Kidney (tissue), 14 donors: ENCODE measurements around the gene FBXO17. TPM values are rescaled to one million over a fixed set of nuclear protein-coding genes. Genes with fewer than 3 reads are reported as not detected.

Experiments used
- DNase-seq, 5 donors: peaks; one replicate each; pipeline ENCODE4 v3.0.0-alpha.2; 2013 to 2020
- FAIRE-seq: peaks from 2 replicates; lab custom pipeline; 2012; peaks lifted over from hg19 to GRCh38; lab: Jason Lieb, UNC
- H3K27ac ChIP-seq, 2 donors: one replicate each; pipeline ENCODE4 v1.7.0; 2013; ENCODE audit warnings: low read depth in 2 of 2, low read length in 2 of 2, inconsistent platforms in 1 of 2
- H3K27me3 ChIP-seq: one replicate; pipeline ENCODE4 v1.7.1; 2013; ENCODE audit warnings: low read length, inconsistent platforms; ENCODE audit not compliant: control insufficient read depth, insufficient read depth
- H3K36me3 ChIP-seq, 3 donors: one replicate each; pipeline versions ENCODE4 v1.7.0 to v1.7.1; 2013; ENCODE audit warnings: low read length in 3 of 3, control low read depth in 1 of 3, inconsistent platforms in 1 of 3; ENCODE audit not compliant: insufficient read depth in 3 of 3, control insufficient read depth in 2 of 3
- H3K4me1 ChIP-seq, 3 donors: one replicate each; pipeline versions ENCODE4 v1.7.0 to v1.7.1; 2013; ENCODE audit warnings: low read length in 3 of 3, inconsistent platforms in 1 of 3, low read depth in 1 of 3; ENCODE audit not compliant: control insufficient read depth in 2 of 3, insufficient read depth in 2 of 3
- H3K4me3 ChIP-seq, 3 donors: one replicate each; pipeline versions ENCODE4 v1.7.0 to v1.8.1; 2013; ENCODE audit warnings: low read length in 3 of 3, control low read depth in 1 of 3, inconsistent platforms in 1 of 3
- H3K9ac ChIP-seq, 3 donors: one replicate each; pipeline versions ENCODE4 v1.7.0 to v1.7.1; 2013; ENCODE audit warnings: low read length in 3 of 3, control low read depth in 1 of 3, inconsistent platforms in 1 of 3
- H3K9me3 ChIP-seq, 3 donors: one replicate each; pipeline versions ENCODE4 v1.7.0 to v1.7.1; 2013; ENCODE audit warnings: low read length in 3 of 3, control low read depth in 1 of 3, inconsistent platforms in 1 of 3; ENCODE audit not compliant: control insufficient read depth in 2 of 3, insufficient read depth in 1 of 3
- intact Hi-C: fragments of 100-400 bp; cut with DNase I; formaldehyde crosslinking; loops from one replicate; pipeline ENCODE4 v1.11.1; 2022
- polyA plus RNA-seq: library from polyadenylated mRNA; stranded (reverse); fragments of 350-450 nt; fragmentation: Illumina TruSeq; extraction: RNeasy Lipid Tissue Mini Kit (QIAGEN cat#74804); gene quantifications from one replicate; pipeline ENCODE4 v1.2.3, GENCODE V29; 2014; ENCODE audit warnings: low read depth, low replicate concordance; ENCODE audit not compliant: insufficient read depth
- total RNA-seq: library from RNA; stranded (reverse); fragmentation: NEBNext Ultra II Directional; extraction: Animal tissue kit (Norgen Biotek cat#: 25700); gene quantifications from one replicate; pipeline ENCODE4 v1.2.1, GENCODE V29; 2021
- TF ChIP-seq, protein P1 (sequence below): IDR thresholded peaks from 3 replicates; pipeline ENCODE4 v1.5.1; 2012; ENCODE audit warnings: mild to moderate bottlenecking, moderate library complexity, borderline replicate concordance; ENCODE audit not compliant: insufficient read depth; ENCODE audit errors: extremely low read depth
- donor health status: control.
- donor health status: control.
- donor health status: control.
- donor health status: control.
- donor health status: control.
- donor health status: DM: yes; HTN: yes; CAD: no.
- donor health status: Normal renal cell carcinoma (clear cell type).

The FBXO17 gene
- total and polyA plus RNA-seq, 2 donors from 2014 or later, result 32.3 to 44.3 TPM

DNA sequence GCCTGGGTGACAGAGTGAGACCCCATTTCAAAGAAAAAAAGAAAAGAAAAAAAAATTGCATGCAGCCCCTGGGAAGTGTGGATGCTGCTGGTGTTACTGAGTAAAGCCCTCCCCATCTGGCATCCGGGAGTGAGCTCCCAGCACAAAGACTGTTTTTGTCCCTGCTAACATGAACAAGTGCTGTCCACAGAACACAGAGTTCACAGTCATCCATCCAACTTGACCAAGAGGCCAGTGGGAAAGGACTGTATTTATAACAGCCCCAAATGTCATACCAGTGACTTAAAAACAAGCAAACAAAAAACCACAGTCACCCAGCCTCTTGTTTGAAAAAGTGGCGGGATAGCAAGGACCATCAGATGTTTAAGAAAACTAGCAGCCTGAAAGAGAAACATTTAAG is 10.8 kb downstream of the FBXO17 start:
- H3K9ac ChIP-seq, result no peak overlapping the region
- intact Hi-C loops, result no loop called here
- no peaks in the 10 kb centered on the region for H3K9me3 ChIP-seq
- H3K36me3 ChIP-seq, result peaks cover 0 to 8% (median 3%) of the 10 kb centered on the region in 3 donors
- no peaks in the 10 kb centered on the region for H3K27me3 ChIP-seq
- no peak overlapping the region for H3K4me3 ChIP-seq
- DNase-seq (no peak), FAIRE-seq (no peak)
- TF ChIP-seq, protein P1, sequence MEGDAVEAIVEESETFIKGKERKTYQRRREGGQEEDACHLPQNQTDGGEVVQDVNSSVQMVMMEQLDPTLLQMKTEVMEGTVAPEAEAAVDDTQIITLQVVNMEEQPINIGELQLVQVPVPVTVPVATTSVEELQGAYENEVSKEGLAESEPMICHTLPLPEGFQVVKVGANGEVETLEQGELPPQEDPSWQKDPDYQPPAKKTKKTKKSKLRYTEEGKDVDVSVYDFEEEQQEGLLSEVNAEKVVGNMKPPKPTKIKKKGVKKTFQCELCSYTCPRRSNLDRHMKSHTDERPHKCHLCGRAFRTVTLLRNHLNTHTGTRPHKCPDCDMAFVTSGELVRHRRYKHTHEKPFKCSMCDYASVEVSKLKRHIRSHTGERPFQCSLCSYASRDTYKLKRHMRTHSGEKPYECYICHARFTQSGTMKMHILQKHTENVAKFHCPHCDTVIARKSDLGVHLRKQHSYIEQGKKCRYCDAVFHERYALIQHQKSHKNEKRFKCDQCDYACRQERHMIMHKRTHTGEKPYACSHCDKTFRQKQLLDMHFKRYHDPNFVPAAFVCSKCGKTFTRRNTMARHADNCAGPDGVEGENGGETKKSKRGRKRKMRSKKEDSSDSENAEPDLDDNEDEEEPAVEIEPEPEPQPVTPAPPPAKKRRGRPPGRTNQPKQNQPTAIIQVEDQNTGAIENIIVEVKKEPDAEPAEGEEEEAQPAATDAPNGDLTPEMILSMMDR, result no peak
- H3K27ac ChIP-seq, result no peak overlapping the region
- H3K4me1 ChIP-seq, result peaks cover 3 to 4% (median 3%) of the 10 kb centered on the region in 3 donors

DNA sequence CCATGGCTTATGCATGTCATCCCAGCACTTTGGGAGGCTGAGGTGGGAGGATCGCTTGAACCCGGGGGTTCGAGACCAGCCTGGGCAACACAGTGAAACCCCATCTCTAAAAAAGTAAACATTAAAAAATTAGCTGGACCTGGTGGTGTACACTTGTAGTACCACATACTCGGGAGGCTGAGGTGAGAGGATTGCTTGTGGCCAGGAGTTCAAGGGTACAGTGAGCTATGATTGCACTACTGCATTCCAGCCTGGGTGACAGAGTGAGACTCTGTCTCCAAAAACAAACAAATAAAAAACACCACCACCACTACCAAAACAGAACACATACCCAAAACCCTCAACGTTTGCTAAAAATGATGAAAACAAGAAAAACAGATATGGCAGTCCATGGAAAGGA is 15.9 kb downstream of the FBXO17 start:
- FAIRE-seq (no peak), DNase-seq (peak in 1 of 5 donors; percentile 10)
- TF ChIP-seq, protein P1, result no peak
- Histone ChIP-seq H3K36me3 (peaks cover 0 to 4% (median 0%) of the 10 kb centered on the region in 3 donors), H3K9me3 (no peaks in the 10 kb centered on the region), H3K4me3 (no peak overlapping the region), H3K27ac (no peak overlapping the region), H3K9ac (no peak overlapping the region), H3K27me3 (no peaks in the 10 kb centered on the region), H3K4me1 (peaks cover 3 to 4% (median 3%) of the 10 kb centered on the region in 3 donors)
- intact Hi-C loops, result no loop called here

DNA sequence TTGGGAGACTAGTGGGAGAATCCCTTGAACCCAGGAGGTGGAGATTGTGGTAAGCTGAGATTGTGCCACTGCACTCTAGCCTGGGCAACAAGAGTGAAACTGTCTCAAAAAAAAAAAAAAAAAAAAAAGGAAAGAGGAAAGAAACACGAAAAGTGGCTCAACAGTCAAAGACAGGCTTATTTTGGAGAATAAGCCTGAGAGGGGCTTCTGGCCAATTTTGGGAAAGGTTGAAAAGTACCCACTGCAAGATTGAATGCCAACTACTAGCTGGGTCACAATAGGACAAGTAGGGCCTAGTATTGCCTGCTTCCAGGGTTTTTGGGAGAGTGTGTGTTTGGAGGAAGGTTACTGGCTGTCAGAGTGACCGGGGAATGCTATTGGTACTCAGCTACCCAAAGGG is 17.2 kb downstream of the FBXO17 start:
- TF ChIP-seq, protein P1, result no peak
- Histone ChIP-seq H3K4me3 (no peak overlapping the region), H3K9ac (no peak overlapping the region), H3K36me3 (no peaks in the 10 kb centered on the region), H3K27me3 (no peaks in the 10 kb centered on the region), H3K4me1 (peaks cover 3 to 7% (median 4%) of the 10 kb centered on the region in 3 donors), H3K9me3 (no peaks in the 10 kb centered on the region), H3K27ac (no peak overlapping the region)
- intact Hi-C loops, result no loop called here
- no peak for DNase-seq
- no peak for FAIRE-seq

DNA sequence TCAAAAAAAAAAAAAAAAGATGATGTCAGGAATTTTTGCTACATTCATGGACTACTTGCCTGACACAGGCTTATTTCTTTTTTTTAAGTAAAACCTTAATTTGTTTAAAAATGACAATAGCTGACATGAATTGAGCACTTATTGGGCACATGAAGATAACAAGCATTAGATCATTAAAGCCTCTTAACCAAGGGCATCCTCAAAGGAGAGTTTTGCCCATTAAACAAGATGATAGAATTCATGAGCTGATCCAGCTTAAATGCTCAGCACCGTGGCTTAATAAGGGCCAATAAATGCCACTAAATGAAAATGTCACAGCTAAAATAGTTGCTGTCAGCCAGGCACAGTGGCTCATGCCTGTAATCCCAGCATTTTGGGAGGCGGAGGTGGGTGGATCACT is 19.3 kb downstream of the FBXO17 start:
- DNase-seq, result no peak
- Histone ChIP-seq H3K27me3 (no peaks in the 10 kb centered on the region), H3K4me3 (no peak overlapping the region), H3K4me1 (peaks cover 0 to 8% (median 8%) of the 10 kb centered on the region in 3 donors), H3K9ac (no peak overlapping the region), H3K36me3 (no peaks in the 10 kb centered on the region), H3K9me3 (no peaks in the 10 kb centered on the region), H3K27ac (no peak overlapping the region)
- FAIRE-seq, result no peak
- TF ChIP-seq, protein P1, result no peak
- intact Hi-C loops, result no loop called here
